ENCODE results near the gene ASCL2. TPM values are rescaled to one million over a fixed set of nuclear protein-coding genes. Genes with fewer than 3 reads are reported as not detected.
"Not testable (repeated sequence)": the region's sequence is repeated elsewhere in the genome, so short reads cannot be mapped to it uniquely, and the experiment has no call there.

The ASCL2 gene
- total RNA-seq, 1 donor from 2014 or later, result not detected

GRCh38 chr11:2298795-2299761 is 28.7 kb upstream of the ASCL2 start:
- no peak for DNase-seq (ENCODE audit: low read depth in 2 of 2)

- DNase-seq (ENCODE audit: low read depth in 2 of 2), result no peak
Measured at GRCh38 chr11:2298131-2298794, 27.9 kb upstream of the ASCL2 start.

GRCh38 chr11:2297623-2298030 is 27.2 kb upstream of the ASCL2 start:
- DNase-seq (ENCODE audit: low read depth in 2 of 2), result no peak

- no peak for DNase-seq (ENCODE audit: low read depth in 2 of 2)
Measured at GRCh38 chr11:2296913-2297622, 26.7 kb upstream of the ASCL2 start.

- no peak for DNase-seq (ENCODE audit: low read depth in 2 of 2)
Measured at GRCh38 chr11:2295971-2296912, 25.9 kb upstream of the ASCL2 start.

GRCh38 chr11:2294926-2295290 is 24.5 kb upstream of the ASCL2 start:
- no peak for DNase-seq (ENCODE audit: low read depth in 2 of 2)

GRCh38 chr11:2293984-2294925 is 23.9 kb upstream of the ASCL2 start:
- no peak for DNase-seq (ENCODE audit: low read depth in 2 of 2)

GRCh38 chr11:2293531-2293971 is 23.2 kb upstream of the ASCL2 start:
- no peak for DNase-seq (ENCODE audit: low read depth in 2 of 2)

GRCh38 chr11:2290351-2290841 is 20.0 kb upstream of the ASCL2 start:
- DNase-seq (ENCODE audit: low read depth in 2 of 2), result no peak

- no peak for DNase-seq (ENCODE audit: low read depth in 2 of 2)
Measured at GRCh38 chr11:2289859-2290258, 19.5 kb upstream of the ASCL2 start.

- DNase-seq (ENCODE audit: low read depth in 2 of 2), result no peak
Measured at GRCh38 chr11:2289350-2289749, 19.0 kb upstream of the ASCL2 start.

- no peak for DNase-seq (ENCODE audit: low read depth in 2 of 2)
Measured at GRCh38 chr11:2287091-2287490, 16.7 kb upstream of the ASCL2 start.

GRCh38 chr11:2286350-2286749 is 16.0 kb upstream of the ASCL2 start:
- not testable (repeated sequence) for DNase-seq (ENCODE audit: low read depth in 2 of 2)

- DNase-seq (ENCODE audit: low read depth in 2 of 2), result no peak
Measured at GRCh38 chr11:2280208-2280607, 9.8 kb upstream of the ASCL2 start.

- DNase-seq (ENCODE audit: low read depth in 2 of 2), result no peak
Measured at GRCh38 chr11:2277933-2278523, 7.6 kb upstream of the ASCL2 start.

- DNase-seq (ENCODE audit: low read depth in 2 of 2), result no peak
Measured at GRCh38 chr11:2277008-2277346, 6.6 kb upstream of the ASCL2 start.

GRCh38 chr11:2276280-2277007 is 6.1 kb upstream of the ASCL2 start:
- no peak for DNase-seq (ENCODE audit: low read depth in 2 of 2)

All from dermis microvascular lymphatic vessel endothelial cell (primary cell).